Measurements from ENCODE around the gene DEAF1. TPM values are rescaled to one million over a fixed set of nuclear protein-coding genes. Genes with fewer than 3 reads are reported as not detected.

The DEAF1 gene
- total and polyA plus RNA-seq, 9 of the 15 experiments (the other 6 are each of a cell fraction or from before 2014, with no cell fraction given) = 2.0 to 69.1 (median 26.8) TPM

DNA sequence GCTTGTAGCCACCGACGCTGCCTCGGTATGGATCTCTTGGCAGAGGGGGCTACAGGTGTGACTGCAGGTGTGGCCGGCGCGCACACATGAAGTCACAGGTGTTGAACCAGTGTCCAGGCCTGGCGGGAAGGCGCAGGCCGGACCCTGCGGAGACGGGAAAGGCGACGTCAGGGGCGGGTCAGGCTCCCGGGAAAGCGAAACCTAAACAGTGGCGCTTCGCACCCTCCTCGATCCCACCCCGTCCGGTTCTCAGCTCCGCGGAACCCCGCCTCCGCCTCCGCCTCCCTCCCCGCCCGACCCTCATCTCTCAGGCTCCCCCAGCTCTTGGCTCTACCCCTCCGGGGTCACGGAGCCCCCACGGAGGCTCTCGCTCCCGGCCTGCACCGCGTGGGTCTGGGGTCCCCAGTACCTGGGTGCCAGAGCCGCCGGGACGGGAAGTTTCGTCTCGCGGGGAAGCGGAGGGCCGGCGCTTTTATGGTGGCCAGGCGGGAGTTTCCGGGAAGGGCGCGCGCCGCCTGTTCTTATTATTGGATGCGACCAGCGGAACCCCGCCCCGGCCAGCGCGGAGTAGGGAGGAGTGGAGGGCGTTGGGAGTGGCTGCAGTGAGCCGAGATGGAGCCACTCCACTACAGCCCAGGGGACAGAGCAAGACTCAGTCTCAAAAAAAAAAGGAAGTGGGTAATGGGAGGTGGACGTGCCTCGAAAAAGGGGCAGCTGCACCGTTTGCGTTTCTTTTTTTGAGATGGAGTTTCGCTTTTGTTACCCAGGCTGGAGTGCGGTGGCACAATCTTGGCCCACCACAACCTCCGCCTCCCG, 79.3 kb downstream of the DEAF1 start, which contains the start of gene IRF7 (continued):
- TF ChIP-seq, protein P1, sequence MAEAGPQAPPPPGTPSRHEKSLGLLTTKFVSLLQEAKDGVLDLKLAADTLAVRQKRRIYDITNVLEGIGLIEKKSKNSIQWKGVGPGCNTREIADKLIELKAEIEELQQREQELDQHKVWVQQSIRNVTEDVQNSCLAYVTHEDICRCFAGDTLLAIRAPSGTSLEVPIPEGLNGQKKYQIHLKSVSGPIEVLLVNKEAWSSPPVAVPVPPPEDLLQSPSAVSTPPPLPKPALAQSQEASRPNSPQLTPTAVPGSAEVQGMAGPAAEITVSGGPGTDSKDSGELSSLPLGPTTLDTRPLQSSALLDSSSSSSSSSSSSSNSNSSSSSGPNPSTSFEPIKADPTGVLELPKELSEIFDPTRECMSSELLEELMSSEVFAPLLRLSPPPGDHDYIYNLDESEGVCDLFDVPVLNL (CRISPR knock-in tag; IDR thresholded peaks at IDR 0.05; ENCODE audit: low read depth) = 0 out of 2 replicates have a peak, but pooled peaks have one; percentile 20
- TF ChIP-seq PTRF (tag; IDR thresholded peaks at IDR 0.05) (no peak), YY1 (IDR thresholded peaks at IDR 0.05; ENCODE audit: borderline replicate concordance in 1 of 3, control insufficient read depth in 1 of 3, extremely low read depth in 1 of 3, insufficient read depth in 3 of 3, insufficient read length in 1 of 3, insufficient replicate concordance in 2 of 3, low read depth in 1 of 3, low read length in 2 of 3) (peak in 1 of 3 experiments; percentile 26), NFE2 (IDR thresholded peaks at IDR 0.05; ENCODE audit: low read depth) (no peak), ETV5 (CRISPR knock-in tag; IDR thresholded peaks at IDR 0.05; ENCODE audit: low read depth) (0 out of 2 replicates have a peak, but pooled peaks have one; percentile 51), NELFE (IDR thresholded peaks at IDR 0.05; ENCODE audit: insufficient read depth, insufficient read length) (no peak), ZNF507 (tag; conservative IDR thresholded peaks at IDR 0.05) (no peak), TEAD2 (tag; IDR thresholded peaks at IDR 0.05) (no peak), FOXP1 (CRISPR knock-in tag; IDR thresholded peaks at IDR 0.05) (no peak), GTF2E2 (tag; IDR thresholded peaks at IDR 0.05) (no peak), CCNT2 (IDR thresholded peaks at IDR 0.05; ENCODE audit: borderline replicate concordance, extremely low read depth, insufficient read length, low read depth, low read length) (peak; percentile 35), POLR2G (IDR thresholded peaks at IDR 0.05; ENCODE audit: low read depth, low read length) (peak; percentile 94), TAL1 (IDR thresholded peaks at IDR 0.05) (no peak), SP2 (IDR thresholded peaks at IDR 0.05; ENCODE audit: extremely low read depth, low read depth, low read length, poor library complexity, severe bottlenecking) (no peak), CC2D1A (IDR thresholded peaks at IDR 0.05) (no peak), CHD2 (IDR thresholded peaks at IDR 0.05; ENCODE audit: low read depth, low read length) (0 out of 2 replicates have a peak, but pooled peaks have one; percentile 31), KLF10 (CRISPR knock-in tag; IDR thresholded peaks at IDR 0.05) (no peak)
- TF ChIP-seq, protein P2, sequence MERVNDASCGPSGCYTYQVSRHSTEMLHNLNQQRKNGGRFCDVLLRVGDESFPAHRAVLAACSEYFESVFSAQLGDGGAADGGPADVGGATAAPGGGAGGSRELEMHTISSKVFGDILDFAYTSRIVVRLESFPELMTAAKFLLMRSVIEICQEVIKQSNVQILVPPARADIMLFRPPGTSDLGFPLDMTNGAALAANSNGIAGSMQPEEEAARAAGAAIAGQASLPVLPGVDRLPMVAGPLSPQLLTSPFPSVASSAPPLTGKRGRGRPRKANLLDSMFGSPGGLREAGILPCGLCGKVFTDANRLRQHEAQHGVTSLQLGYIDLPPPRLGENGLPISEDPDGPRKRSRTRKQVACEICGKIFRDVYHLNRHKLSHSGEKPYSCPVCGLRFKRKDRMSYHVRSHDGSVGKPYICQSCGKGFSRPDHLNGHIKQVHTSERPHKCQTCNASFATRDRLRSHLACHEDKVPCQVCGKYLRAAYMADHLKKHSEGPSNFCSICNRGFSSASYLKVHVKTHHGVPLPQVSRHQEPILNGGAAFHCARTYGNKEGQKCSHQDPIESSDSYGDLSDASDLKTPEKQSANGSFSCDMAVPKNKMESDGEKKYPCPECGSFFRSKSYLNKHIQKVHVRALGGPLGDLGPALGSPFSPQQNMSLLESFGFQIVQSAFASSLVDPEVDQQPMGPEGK (CRISPR knock-in tag; IDR thresholded peaks at IDR 0.05; ENCODE audit: borderline replicate concordance) = no peak
- TF ChIP-seq, protein P3, sequence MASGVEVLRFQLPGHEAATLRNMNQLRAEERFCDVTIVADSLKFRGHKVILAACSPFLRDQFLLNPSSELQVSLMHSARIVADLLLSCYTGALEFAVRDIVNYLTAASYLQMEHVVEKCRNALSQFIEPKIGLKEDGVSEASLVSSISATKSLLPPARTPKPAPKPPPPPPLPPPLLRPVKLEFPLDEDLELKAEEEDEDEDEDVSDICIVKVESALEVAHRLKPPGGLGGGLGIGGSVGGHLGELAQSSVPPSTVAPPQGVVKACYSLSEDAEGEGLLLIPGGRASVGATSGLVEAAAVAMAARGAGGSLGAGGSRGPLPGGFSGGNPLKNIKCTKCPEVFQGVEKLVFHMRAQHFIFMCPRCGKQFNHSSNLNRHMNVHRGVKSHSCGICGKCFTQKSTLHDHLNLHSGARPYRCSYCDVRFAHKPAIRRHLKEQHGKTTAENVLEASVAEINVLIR (CRISPR knock-in tag; IDR thresholded peaks at IDR 0.05) = no peak
- TF ChIP-seq, protein P4, sequence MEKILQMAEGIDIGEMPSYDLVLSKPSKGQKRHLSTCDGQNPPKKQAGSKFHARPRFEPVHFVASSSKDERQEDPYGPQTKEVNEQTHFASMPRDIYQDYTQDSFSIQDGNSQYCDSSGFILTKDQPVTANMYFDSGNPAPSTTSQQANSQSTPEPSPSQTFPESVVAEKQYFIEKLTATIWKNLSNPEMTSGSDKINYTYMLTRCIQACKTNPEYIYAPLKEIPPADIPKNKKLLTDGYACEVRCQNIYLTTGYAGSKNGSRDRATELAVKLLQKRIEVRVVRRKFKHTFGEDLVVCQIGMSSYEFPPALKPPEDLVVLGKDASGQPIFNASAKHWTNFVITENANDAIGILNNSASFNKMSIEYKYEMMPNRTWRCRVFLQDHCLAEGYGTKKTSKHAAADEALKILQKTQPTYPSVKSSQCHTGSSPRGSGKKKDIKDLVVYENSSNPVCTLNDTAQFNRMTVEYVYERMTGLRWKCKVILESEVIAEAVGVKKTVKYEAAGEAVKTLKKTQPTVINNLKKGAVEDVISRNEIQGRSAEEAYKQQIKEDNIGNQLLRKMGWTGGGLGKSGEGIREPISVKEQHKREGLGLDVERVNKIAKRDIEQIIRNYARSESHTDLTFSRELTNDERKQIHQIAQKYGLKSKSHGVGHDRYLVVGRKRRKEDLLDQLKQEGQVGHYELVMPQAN (IDR thresholded peaks at IDR 0.05; ENCODE audit: borderline replicate concordance) = peak; percentile 57; the same call in 1 of the 2 replicates
